Nephron (organoid): ENCODE data around the gene PCP4.

Source experiments
- H3K27ac Mint-ChIP-seq, 3 experiments: 2 replicates each; pipeline ENCODE4 v1.8.0; 2020; ENCODE audit warnings: mixed read lengths in 3 of 3, mild to moderate bottlenecking in 2 of 3, moderate library complexity in 1 of 3
- H3K27me3 Mint-ChIP-seq: 2 replicates; pipeline ENCODE4 v1.8.0; 2021; ENCODE audit warnings: low read depth, mild to moderate bottlenecking, moderate library complexity, mixed read lengths
- H3K36me3 Mint-ChIP-seq: 2 replicates; pipeline ENCODE4 v1.8.0; 2020; ENCODE audit warnings: low read depth, mixed read lengths
- H3K4me1 Mint-ChIP-seq: 2 replicates; pipeline ENCODE4 v1.8.0; 2020; ENCODE audit warnings: mixed read lengths
- H3K4me3 Mint-ChIP-seq, 3 experiments: 2 replicates each; pipeline ENCODE4 v1.8.0; 2020; ENCODE audit warnings: mild to moderate bottlenecking in 3 of 3, mixed read lengths in 3 of 3, moderate library complexity in 2 of 3
- H3K9me3 Mint-ChIP-seq: 2 replicates; pipeline ENCODE4 v1.8.0; 2020; ENCODE audit warnings: mixed read lengths
- CTCF ChIP-seq, 3 experiments: fragments of 200-600 bp; sonication (generic); IDR thresholded peaks; one replicate each; pipeline ENCODE4 v1.5.0; 2021; ENCODE audit warnings: antibody characterized with exemption in 3 of 3; ENCODE audit not compliant: unreplicated experiment in 3 of 3

PCP4 gene

GRCh38 chr21:39924577-39925308, 57.5 kb downstream of the PCP4 start:
- no peak overlapping the region for H3K27ac Mint-ChIP-seq
- TF ChIP-seq CTCF (IDR thresholded peaks at IDR 0.05; ENCODE audit: unreplicated experiment in 3 of 3) = no peak
- H3K27me3 Mint-ChIP-seq = peaks cover 11% of the 10 kb centered on the region
- H3K4me3 Mint-ChIP-seq = no peak overlapping the region
- no peaks in the 10 kb centered on the region for H3K36me3 Mint-ChIP-seq
- H3K9me3 Mint-ChIP-seq = no peaks in the 10 kb centered on the region
- H3K4me1 Mint-ChIP-seq = no peaks in the 10 kb centered on the region

GRCh38 chr21:39927304-39927886, 60.2 kb downstream of the PCP4 start:
- H3K9me3 Mint-ChIP-seq = peaks cover 2% of the 10 kb centered on the region
- H3K27me3 Mint-ChIP-seq = peaks cover 16% of the 10 kb centered on the region
- H3K36me3 Mint-ChIP-seq = no peaks in the 10 kb centered on the region
- no peak overlapping the region for H3K27ac Mint-ChIP-seq
- H3K4me3 Mint-ChIP-seq = no peak overlapping the region
- TF ChIP-seq CTCF (IDR thresholded peaks at IDR 0.05; ENCODE audit: unreplicated experiment in 3 of 3) = no peak
- H3K4me1 Mint-ChIP-seq = no peaks in the 10 kb centered on the region

- peaks cover 3% of the 10 kb centered on the region for H3K9me3 Mint-ChIP-seq
These were observed 65.1 kb downstream of the PCP4 start for GRCh38 chr21:39932335-39932734.

GRCh38 chr21:39934895-39935294, 67.7 kb downstream of the PCP4 start:
- Mint-ChIP-seq H3K9me3 (peaks cover 5% of the 10 kb centered on the region), H3K36me3 (no peaks in the 10 kb centered on the region), H3K4me3 (no peak overlapping the region), H3K4me1 (no peaks in the 10 kb centered on the region), H3K27ac (no peak overlapping the region), H3K27me3 (peaks cover 8% of the 10 kb centered on the region)
- no peak for TF ChIP-seq CTCF (IDR thresholded peaks at IDR 0.05; ENCODE audit: unreplicated experiment in 3 of 3)

More at GRCh38 chr21:39932335-39932734, 65.1 kb downstream of the PCP4 start:
- Mint-ChIP-seq H3K4me1 (no peaks in the 10 kb centered on the region), H3K36me3 (no peaks in the 10 kb centered on the region), H3K27ac (no peak overlapping the region), H3K4me3 (no peak overlapping the region), H3K27me3 (peaks cover 16% of the 10 kb centered on the region)
- no peak for TF ChIP-seq CTCF (IDR thresholded peaks at IDR 0.05; ENCODE audit: unreplicated experiment in 3 of 3)

- H3K27ac Mint-ChIP-seq = no peak overlapping the region
- H3K4me1 Mint-ChIP-seq = no peaks in the 10 kb centered on the region
- peaks cover 3% of the 10 kb centered on the region for H3K27me3 Mint-ChIP-seq
- H3K36me3 Mint-ChIP-seq = no peaks in the 10 kb centered on the region
- no peak for TF ChIP-seq CTCF (IDR thresholded peaks at IDR 0.05; ENCODE audit: unreplicated experiment in 3 of 3)
- peaks cover 5% of the 10 kb centered on the region for H3K9me3 Mint-ChIP-seq
- no peak overlapping the region for H3K4me3 Mint-ChIP-seq
These were observed 68.5 kb downstream of the PCP4 start for GRCh38 chr21:39935716-39936115.
